CD4-positive, alpha-beta T cell (primary cell): ENCODE data around the gene NANOS2. TPM values are rescaled to one million over a fixed set of nuclear protein-coding genes. Genes with fewer than 3 reads are reported as not detected.

Experiments used
- ATAC-seq: fragments of 200-7000 bp; cut with Tn5 transposase; one replicate; pipeline ENCODE4 v1.10.0; 2022; ENCODE audit warnings: mild to moderate bottlenecking; ENCODE audit not compliant: poor library complexity
- CTCF ChIA-PET: fragments of 350-600 bp; sonication (Branson Sonifier 250); formaldehyde crosslinking; loops from one replicate; lab custom pipeline; 2021; ENCODE audit warnings: antibody characterized with exemption, inconsistent platforms; lab: Charles Lee
- POLR2A ChIA-PET: fragments of 350-600 bp; sonication (Branson Sonifier 250); formaldehyde crosslinking; loops from one replicate; lab custom pipeline; 2021; ENCODE audit warnings: antibody characterized with exemption, inconsistent platforms; lab: Charles Lee
- DNase-seq, 14 experiments: peaks; one replicate each; pipeline ENCODE4 v3.0.0-alpha.2; 2013 to 2020; ENCODE audit warnings: mixed read lengths in 2 of 14
- H3K27ac ChIP-seq, 2 donors: one replicate each; pipeline versions ENCODE4 v1.5.1 to v1.7.0; 2013; ENCODE audit warnings: low read length in 2 of 2, low read depth in 1 of 2, mild to moderate bottlenecking in 1 of 2
- H3K27me3 ChIP-seq, 2 experiments: 1 replicate in 1 of 2; 2 replicates in 1 of 2; pipeline versions ENCODE4 v1.6.1 to v1.7.0; 2013; ENCODE audit warnings: low read length in 2 of 2, control low read depth in 1 of 2, mild to moderate bottlenecking in 1 of 2, moderate library complexity in 1 of 2; ENCODE audit not compliant: insufficient read depth in 2 of 2, control insufficient read depth in 1 of 2
- H3K36me3 ChIP-seq: one replicate; pipeline ENCODE4 v1.6.1; 2013; ENCODE audit warnings: low read length, control low read depth; ENCODE audit not compliant: insufficient read depth
- H3K4me1 ChIP-seq: one replicate; pipeline ENCODE4 v1.6.1; 2013; ENCODE audit warnings: low read length, control low read depth; ENCODE audit not compliant: insufficient read depth
- H3K4me3 ChIP-seq: one replicate; pipeline ENCODE4 v1.5.1; 2013; ENCODE audit warnings: mild to moderate bottlenecking, low read length, moderate library complexity
- H3K9me3 ChIP-seq, 2 experiments: 1 replicate in 1 of 2; 2 replicates in 1 of 2; pipeline versions ENCODE4 v1.6.1 to v1.7.0; 2013; ENCODE audit warnings: low read length in 2 of 2, mild to moderate bottlenecking in 2 of 2, control low read depth in 1 of 2, moderate library complexity in 1 of 2; ENCODE audit not compliant: control insufficient read depth in 1 of 2, insufficient read depth in 1 of 2
- H3K27ac Mint-ChIP-seq: one replicate; pipeline ENCODE4 v1.8.0; 2020; ENCODE audit warnings: mixed read lengths
- H3K27me3 Mint-ChIP-seq: one replicate; pipeline ENCODE4 v1.8.0; 2021; ENCODE audit warnings: mixed read lengths
- H3K36me3 Mint-ChIP-seq: one replicate; pipeline ENCODE4 v1.8.0; 2021; ENCODE audit warnings: low read depth, mixed read lengths
- H3K4me1 Mint-ChIP-seq: one replicate; pipeline ENCODE4 v1.8.0; 2021; ENCODE audit warnings: low read depth, mixed read lengths
- H3K4me3 Mint-ChIP-seq: one replicate; pipeline ENCODE4 v1.8.0; 2020; ENCODE audit warnings: mild to moderate bottlenecking, mixed read lengths
- H3K9me3 Mint-ChIP-seq: one replicate; pipeline ENCODE4 v1.8.0; 2020; ENCODE audit warnings: mixed read lengths
- intact Hi-C, 2 experiments: fragments of 100-400 bp; cut with DNase I in 1 of 2; cut with micrococcal nuclease in 1 of 2; formaldehyde crosslinking; loops; one replicate each; pipeline versions ENCODE4 v1.15.1 to v1.9.0; 2023 to 2025; cut with DNase I, micrococcal nuclease
- total RNA-seq, 174 experiments: library from RNA in 2 of 174; stranded (reverse) in 2 of 174; gene quantifications; one replicate each; pipeline ENCODE4 v1.2.3 and lab custom pipeline; 2021 to 2026
- TF ChIP-seq, protein P1 (sequence below): fragments of 200-600 bp; IDR thresholded peaks from one replicate; pipeline ENCODE4 v1.8.0; 2022; ENCODE audit warnings: antibody characterized with exemption, mild to moderate bottlenecking

The NANOS2 gene
- total RNA-seq, 2 experiments from 2014 or later: not detected

GRCh38 chr19:45919678-45920077, 5.1 kb upstream of the NANOS2 start:
- Histone ChIP-seq H3K27ac (no peak overlapping the region), H3K4me1 (no peaks in the 10 kb centered on the region), H3K4me3 (no peak overlapping the region), H3K27me3 (no peaks in the 10 kb centered on the region), H3K36me3 (no peaks in the 10 kb centered on the region), H3K9me3 (no peaks in the 10 kb centered on the region)
- CTCF ChIA-PET: no interaction called here
- POLR2A ChIA-PET: no interaction called here
- DNase-seq (no peak), ATAC-seq (no peak)
- TF ChIP-seq, protein P1, sequence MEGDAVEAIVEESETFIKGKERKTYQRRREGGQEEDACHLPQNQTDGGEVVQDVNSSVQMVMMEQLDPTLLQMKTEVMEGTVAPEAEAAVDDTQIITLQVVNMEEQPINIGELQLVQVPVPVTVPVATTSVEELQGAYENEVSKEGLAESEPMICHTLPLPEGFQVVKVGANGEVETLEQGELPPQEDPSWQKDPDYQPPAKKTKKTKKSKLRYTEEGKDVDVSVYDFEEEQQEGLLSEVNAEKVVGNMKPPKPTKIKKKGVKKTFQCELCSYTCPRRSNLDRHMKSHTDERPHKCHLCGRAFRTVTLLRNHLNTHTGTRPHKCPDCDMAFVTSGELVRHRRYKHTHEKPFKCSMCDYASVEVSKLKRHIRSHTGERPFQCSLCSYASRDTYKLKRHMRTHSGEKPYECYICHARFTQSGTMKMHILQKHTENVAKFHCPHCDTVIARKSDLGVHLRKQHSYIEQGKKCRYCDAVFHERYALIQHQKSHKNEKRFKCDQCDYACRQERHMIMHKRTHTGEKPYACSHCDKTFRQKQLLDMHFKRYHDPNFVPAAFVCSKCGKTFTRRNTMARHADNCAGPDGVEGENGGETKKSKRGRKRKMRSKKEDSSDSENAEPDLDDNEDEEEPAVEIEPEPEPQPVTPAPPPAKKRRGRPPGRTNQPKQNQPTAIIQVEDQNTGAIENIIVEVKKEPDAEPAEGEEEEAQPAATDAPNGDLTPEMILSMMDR: no peak
- H3K9me3 Mint-ChIP-seq: no peaks in the 10 kb centered on the region
- H3K27ac Mint-ChIP-seq: no peak overlapping the region
- H3K36me3 Mint-ChIP-seq: no peaks in the 10 kb centered on the region
- no peak overlapping the region for H3K4me3 Mint-ChIP-seq
- H3K4me1 Mint-ChIP-seq: no peaks in the 10 kb centered on the region
- intact Hi-C loops: loop anchor here in 1 of 2 experiments (10.0 kb wide), 1 partner anchor 425 kb away; the partner anchor contains the start of gene PPP5C
- H3K27me3 Mint-ChIP-seq: peaks cover 30% of the 10 kb centered on the region

GRCh38 chr19:45918721-45919120, 4.1 kb upstream of the NANOS2 start:
- CTCF ChIA-PET: no interaction called here
- no peak for DNase-seq

DNA sequence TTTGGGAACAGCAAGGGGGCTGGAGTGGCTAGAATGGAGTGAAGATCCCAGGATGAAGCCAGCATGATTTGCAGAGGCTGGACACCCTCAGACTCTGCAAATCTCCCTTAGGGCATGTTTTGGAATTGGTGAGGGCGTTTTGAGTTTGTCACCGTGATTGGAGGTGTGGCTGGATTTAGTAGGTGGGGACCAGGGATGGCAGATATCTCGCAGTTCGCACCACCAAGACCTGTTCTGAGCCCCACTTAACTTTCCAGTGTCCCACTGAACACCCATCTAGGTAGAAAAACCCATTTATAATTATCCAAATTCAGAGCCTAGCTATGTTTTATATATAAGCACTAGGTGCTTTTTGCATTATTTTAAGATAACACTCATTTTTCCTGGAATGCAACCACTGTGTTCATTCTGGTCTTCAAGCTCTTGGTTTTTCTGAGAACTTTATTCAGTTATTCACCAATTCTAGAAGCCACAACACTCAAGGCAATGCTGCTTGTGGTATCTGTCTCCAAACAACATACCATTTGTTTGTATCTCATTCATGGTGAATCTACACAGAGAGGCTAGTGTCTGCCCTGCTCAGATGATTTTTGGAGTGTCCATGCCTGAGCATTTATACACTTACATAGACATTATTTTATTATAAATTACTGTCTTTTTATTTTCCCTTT, 3.0 kb upstream of the NANOS2 start:
- no peak overlapping the region for H3K4me3 ChIP-seq
- peaks cover 0 to 12% of the 10 kb centered on the region in 2 experiments for H3K27me3 ChIP-seq
- peaks cover 0 to 6% of the 10 kb centered on the region in 2 experiments for H3K9me3 ChIP-seq
- intact Hi-C loops: no loop called here
- CTCF ChIA-PET: no interaction called here
- Mint-ChIP-seq H3K4me1 (no peaks in the 10 kb centered on the region), H3K9me3 (no peaks in the 10 kb centered on the region), H3K36me3 (no peaks in the 10 kb centered on the region), H3K4me3 (no peak overlapping the region), H3K27me3 (peaks cover 41% of the 10 kb centered on the region), H3K27ac (no peak overlapping the region)
- H3K27ac ChIP-seq: no peak overlapping the region
- TF ChIP-seq, protein P1: no peak
- H3K4me1 ChIP-seq: no peaks in the 10 kb centered on the region
- POLR2A ChIA-PET: interaction anchor here (0.7 kb wide), 1 partner anchor 10 kb away, joined by 3 read pairs; no protein-coding TSS in a partner anchor
- DNase-seq (no peak), ATAC-seq (no peak)
- H3K36me3 ChIP-seq: no peaks in the 10 kb centered on the region

More at GRCh38 chr19:45918721-45919120, 4.1 kb upstream of the NANOS2 start:
- no peak overlapping the region for H3K27ac ChIP-seq
- H3K4me1 ChIP-seq: no peaks in the 10 kb centered on the region
- Mint-ChIP-seq H3K9me3 (no peaks in the 10 kb centered on the region), H3K27me3 (peaks cover 33% of the 10 kb centered on the region), H3K4me3 (no peak overlapping the region), H3K36me3 (no peaks in the 10 kb centered on the region), H3K27ac (no peak overlapping the region), H3K4me1 (no peaks in the 10 kb centered on the region)
- ATAC-seq: no peak
- H3K36me3 ChIP-seq: no peaks in the 10 kb centered on the region
- H3K27me3 ChIP-seq: peaks cover 0 to 3% of the 10 kb centered on the region in 2 experiments
- intact Hi-C loops: no loop called here
- TF ChIP-seq, protein P1: no peak
- H3K9me3 ChIP-seq: peaks cover 0 to 6% of the 10 kb centered on the region in 2 experiments
- POLR2A ChIA-PET: no interaction called here
- H3K4me3 ChIP-seq: no peak overlapping the region
